Neutrophil (primary cell): ENCODE data around the gene SZT2.

Experiments used
- H3K27ac ChIP-seq: fragments of 200-600 bp; sonication (generic); 2 replicates; pipeline ENCODE4 v1.5.1; 2016; ENCODE audit warnings: mild to moderate bottlenecking, moderate library complexity
- H3K27me3 ChIP-seq: fragments of 200-600 bp; sonication (generic); 2 replicates; pipeline ENCODE4 v1.6.0; 2016; ENCODE audit warnings: mild to moderate bottlenecking
- H3K36me3 ChIP-seq: fragments of 200-600 bp; sonication (generic); 2 replicates; pipeline ENCODE4 v1.5.1; 2017
- H3K4me1 ChIP-seq, 2 experiments: fragments of 200-600 bp in 1 of 2; sonication (generic) in 1 of 2; 1 replicate in 1 of 2; 2 replicates in 1 of 2; pipeline versions ENCODE4 v1.5.1 to v1.6.1; 2013 to 2016; ENCODE audit warnings: low read depth in 1 of 2, low read length in 1 of 2, mild to moderate bottlenecking in 1 of 2, moderate library complexity in 1 of 2; ENCODE audit not compliant: control insufficient read depth in 1 of 2, insufficient read depth in 1 of 2
- H3K4me3 ChIP-seq, 2 experiments: fragments of 200-600 bp in 1 of 2; sonication (generic) in 1 of 2; 1 replicate in 1 of 2; 2 replicates in 1 of 2; pipeline ENCODE4 v1.5.1; 2013 to 2016; ENCODE audit warnings: low read depth in 1 of 2, low read length in 1 of 2, mild to moderate bottlenecking in 1 of 2, moderate library complexity in 1 of 2
- H3K9me3 ChIP-seq: fragments of 200-600 bp; sonication (generic); 2 replicates; pipeline ENCODE4 v1.5.1; 2016
- CTCF ChIP-seq: fragments of 200-600 bp; sonication (generic); IDR thresholded peaks from 2 replicates; pipeline ENCODE4 v1.5.1; 2016; ENCODE audit warnings: antibody characterized with exemption

Gene SZT2

GRCh38 chr1:43445606-43446387 is 56.1 kb downstream of the SZT2 start:
- no peak overlapping the region for H3K4me3 ChIP-seq
- no peaks in the 10 kb centered on the region for H3K27me3 ChIP-seq
- no peaks in the 10 kb centered on the region for H3K9me3 ChIP-seq
- no peak for TF ChIP-seq CTCF
- H3K36me3 ChIP-seq, result peaks cover 100% of the 10 kb centered on the region
- H3K4me1 ChIP-seq, result no peaks in the 10 kb centered on the region
- H3K27ac ChIP-seq, result no peak overlapping the region

- H3K27me3 ChIP-seq, result no peaks in the 10 kb centered on the region
- no peak for TF ChIP-seq CTCF
- no peak overlapping the region for H3K27ac ChIP-seq
- H3K36me3 ChIP-seq, result peaks cover 100% of the 10 kb centered on the region
- no peaks in the 10 kb centered on the region for H3K9me3 ChIP-seq
- no peaks in the 10 kb centered on the region for H3K4me1 ChIP-seq
- no peak overlapping the region for H3K4me3 ChIP-seq
These were observed 56.7 kb downstream of the SZT2 start for GRCh38 chr1:43446388-43446740.

GRCh38 chr1:43446881-43447835 is 57.5 kb downstream of the SZT2 start:
- no peak overlapping the region for H3K4me3 ChIP-seq
- TF ChIP-seq CTCF, result no peak
- H3K9me3 ChIP-seq, result no peaks in the 10 kb centered on the region
- no peaks in the 10 kb centered on the region for H3K27me3 ChIP-seq
- H3K4me1 ChIP-seq, result no peaks in the 10 kb centered on the region
- H3K36me3 ChIP-seq, result peaks cover 100% of the 10 kb centered on the region
- H3K27ac ChIP-seq, result no peak overlapping the region

GRCh38 chr1:43447891-43448708 is 58.4 kb downstream of the SZT2 start:
- H3K4me1 ChIP-seq, result peaks cover 5 to 6% of the 10 kb centered on the region in 2 experiments
- no peak overlapping the region for H3K4me3 ChIP-seq
- H3K27ac ChIP-seq, result no peak overlapping the region
- TF ChIP-seq CTCF, result no peak
- peaks cover 93% of the 10 kb centered on the region for H3K36me3 ChIP-seq
- H3K27me3 ChIP-seq, result no peaks in the 10 kb centered on the region
- H3K9me3 ChIP-seq, result no peaks in the 10 kb centered on the region

- no peak for TF ChIP-seq CTCF
- H3K36me3 ChIP-seq, result peaks cover 83% of the 10 kb centered on the region
- H3K4me1 ChIP-seq, result peaks cover 9 to 14% of the 10 kb centered on the region in 2 experiments
These were observed 59.4 kb downstream of the SZT2 start for GRCh38 chr1:43448955-43449707.

More at GRCh38 chr1:43448955-43449707, 59.4 kb downstream of the SZT2 start:
- Histone ChIP-seq H3K27me3 (no peaks in the 10 kb centered on the region), H3K27ac (no peak overlapping the region), H3K9me3 (no peaks in the 10 kb centered on the region), H3K4me3 (no peak overlapping the region)
